Measurements from ENCODE around the gene JADE3. TPM values are rescaled to one million over a fixed set of nuclear protein-coding genes. Genes with fewer than 3 reads are reported as not detected.

Gene JADE3
- total RNA-seq, 2 donors from 2014 or later, result 5.3 TPM

GRCh38 chrX:46978341-46979291 is 66.4 kb downstream of the JADE3 start:
- intact Hi-C loops (cut with DNase I), result loop anchor here (5.0 to 10.0 kb wide), 2 partner anchors 64 to 71 kb away; partner anchors contain the start of gene JADE3 (in 1 of the 2)
- DNase-seq (peak; percentile 78), ATAC-seq (peak; percentile 27 to 64)

GRCh38 chrX:46984705-46985104 is 72.5 kb downstream of the JADE3 start:
- intact Hi-C loops (cut with DNase I), result no loop called here
- DNase-seq (no peak), ATAC-seq (no peak)

- intact Hi-C loops (cut with DNase I), result no loop called here
- ATAC-seq (no peak), DNase-seq (no peak)
Observed at GRCh38 chrX:46989548-46989947, 77.3 kb downstream of the JADE3 start.

- no peak for DNase-seq
- intact Hi-C loops (cut with DNase I), result no loop called here
- ATAC-seq, result no peak
Observed at GRCh38 chrX:46991664-46992063, 79.4 kb downstream of the JADE3 start.

GRCh38 chrX:46992070-46992469 is 79.8 kb downstream of the JADE3 start:
- intact Hi-C loops (cut with DNase I), result no loop called here
- ATAC-seq (no peak), DNase-seq (no peak)

- intact Hi-C loops (cut with DNase I), result no loop called here
- ATAC-seq (no peak), DNase-seq (no peak)
Observed at GRCh38 chrX:46994096-46994495, 81.9 kb downstream of the JADE3 start.

GRCh38 chrX:47012131-47012530 is 99.9 kb downstream of the JADE3 start:
- ATAC-seq (no peak), DNase-seq (no peak)
- intact Hi-C loops (cut with DNase I), result no loop called here

GRCh38 chrX:47026198-47026597 is 114.0 kb downstream of the JADE3 start:
- intact Hi-C loops (cut with DNase I), result no loop called here
- DNase-seq (no peak), ATAC-seq (no peak)

- intact Hi-C loops (cut with DNase I), result loop anchor here in 1 of 2 donors (5.0 kb wide), 1 partner anchor 128 kb away; no protein-coding TSS in a partner anchor
- ATAC-seq, result no peak
Observed at GRCh38 chrX:47030339-47030738, 118.1 kb downstream of the JADE3 start.

GRCh38 chrX:47047989-47048388 is 135.8 kb downstream of the JADE3 start:
- DNase-seq (no peak), ATAC-seq (no peak)
- intact Hi-C loops (cut with DNase I), result no loop called here

More at GRCh38 chrX:47030339-47030738, 118.1 kb downstream of the JADE3 start:
- no peak for DNase-seq

- intact Hi-C loops (cut with DNase I), result no loop called here
Observed at GRCh38 chrX:47059142-47059874, 147.1 kb downstream of the JADE3 start.

GRCh38 chrX:47060708-47061107 is 148.5 kb downstream of the JADE3 start:
- intact Hi-C loops (cut with DNase I), result no loop called here

More at GRCh38 chrX:47059142-47059874, 147.1 kb downstream of the JADE3 start:
- DNase-seq (no peak), ATAC-seq (no peak)

GRCh38 chrX:47061238-47061919 is 149.2 kb downstream of the JADE3 start:
- DNase-seq (no peak), ATAC-seq (no peak)
- intact Hi-C loops (cut with DNase I), result no loop called here

More at GRCh38 chrX:47060708-47061107, 148.5 kb downstream of the JADE3 start:
- ATAC-seq (no peak), DNase-seq (no peak)

- no peak for ATAC-seq
- intact Hi-C loops (cut with DNase I), result no loop called here
Observed at GRCh38 chrX:47063179-47063578, 151.0 kb downstream of the JADE3 start.

GRCh38 chrX:47068214-47068613 is 156.0 kb downstream of the JADE3 start:
- ATAC-seq (no peak), DNase-seq (no peak)
- intact Hi-C loops (cut with DNase I), result no loop called here

More at GRCh38 chrX:47063179-47063578, 151.0 kb downstream of the JADE3 start:
- DNase-seq, result no peak

- ATAC-seq (no peak), DNase-seq (no peak)
- intact Hi-C loops (cut with DNase I), result no loop called here
Observed at GRCh38 chrX:47068720-47069119, 156.5 kb downstream of the JADE3 start.

- DNase-seq, result peak; percentile 29
- intact Hi-C loops (cut with DNase I), result no loop called here
- peak; percentile 68 to 84 for ATAC-seq
Observed at GRCh38 chrX:47078129-47079043, 166.2 kb downstream of the JADE3 start, which contains the start of gene RGN. Gene RGN, plus strand, starts transcription at chrX:47078443. Its CDS starts 2,702 bp downstream, at chrX:47081145.

- ATAC-seq (no peak), DNase-seq (no peak)
- intact Hi-C loops (cut with DNase I), result no loop called here
Observed at GRCh38 chrX:47080215-47080914, 168.1 kb downstream of the JADE3 start.

Measured in left cardiac atrium (tissue), 4 donors.